GM12892 (cell line): ENCODE data around the gene FNDC11.

Experiments used
- POLR2A ChIP-seq: IDR thresholded peaks from 2 replicates; pipeline ENCODE4 v1.6.1; 2011; ENCODE audit warnings: low read depth, low read length, control low read depth
- POLR2AphosphoS5 ChIP-seq: IDR thresholded peaks from 2 replicates; pipeline ENCODE4 v1.6.1; 2011; ENCODE audit warnings: low read depth, low read length, control low read depth
- TAF1 ChIP-seq: IDR thresholded peaks from 2 replicates; pipeline ENCODE4 v1.6.1; 2011; ENCODE audit warnings: low read depth, mild to moderate bottlenecking, control low read depth, low read length, borderline replicate concordance

DNA sequence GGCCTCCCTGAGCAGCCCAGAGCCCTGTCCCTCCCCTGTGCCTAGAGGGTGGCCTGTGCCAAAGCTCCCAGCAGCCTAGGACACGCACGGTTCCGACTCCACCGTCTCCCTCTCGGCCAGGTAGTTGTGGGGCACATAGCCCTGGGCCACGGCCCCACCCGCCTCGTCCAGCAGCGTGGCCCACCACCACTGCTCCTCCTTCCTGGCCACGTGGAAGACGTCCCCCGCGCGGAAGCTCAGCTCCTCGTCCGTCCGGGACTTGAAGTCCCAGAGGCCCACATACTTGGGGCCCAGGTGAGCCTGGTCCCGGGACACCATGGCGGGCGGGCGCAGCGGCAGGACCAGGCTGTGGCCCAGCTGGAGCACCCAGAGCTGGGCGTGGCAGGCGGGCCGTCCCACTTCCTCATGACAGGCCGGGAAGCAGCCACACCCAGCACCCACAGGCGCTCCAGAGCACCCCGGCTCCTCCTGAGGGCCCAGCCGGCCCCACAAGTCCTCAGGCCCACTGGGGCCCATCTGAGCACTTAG, 16.9 kb upstream of the FNDC11 start, which contains the start of gene PTK6:
- TF ChIP-seq TAF1 (no peak), POLR2A (no peak), POLR2AphosphoS5 (no peak)
